HG03039 (cell line): Measurements from ENCODE around the gene CABCOCO1.
A peak's percentile ranks its signal among the peaks of the same experiment; 100 is the strongest.
"Not testable (repeated sequence)": the region's sequence is repeated elsewhere in the genome, so short reads cannot be mapped to it uniquely, and the experiment has no call there.

Experiments
- ATAC-seq: cut with Tn5 transposase; IDR thresholded peaks from one replicate; pipeline ENCODE4 v1.9.1; 2021; ENCODE audit warnings: mild to moderate bottlenecking, moderate library complexity; ENCODE audit not compliant: unreplicated experiment

Gene CABCOCO1

GRCh38 chr10:61705022-61705613, 42.4 kb downstream of the CABCOCO1 start:
- ATAC-seq = no peak

- no peak for ATAC-seq
Measured at GRCh38 chr10:61708846-61709245, 46.1 kb downstream of the CABCOCO1 start.

GRCh38 chr10:61712105-61712504, 49.4 kb downstream of the CABCOCO1 start:
- ATAC-seq = not testable (repeated sequence)

- not testable (repeated sequence) for ATAC-seq
Measured at GRCh38 chr10:61719475-61719874, 56.7 kb downstream of the CABCOCO1 start.

- ATAC-seq = no peak
Measured at GRCh38 chr10:61719906-61720305, 57.2 kb downstream of the CABCOCO1 start.

GRCh38 chr10:61721431-61721830, 58.7 kb downstream of the CABCOCO1 start:
- no peak for ATAC-seq

- ATAC-seq = not testable (repeated sequence)
Measured at GRCh38 chr10:61725221-61725620, 62.5 kb downstream of the CABCOCO1 start.

- ATAC-seq = no peak
Measured at GRCh38 chr10:61729596-61729995, 66.9 kb downstream of the CABCOCO1 start.

- no peak for ATAC-seq
Measured at GRCh38 chr10:61730671-61731070, 67.9 kb downstream of the CABCOCO1 start.

GRCh38 chr10:61731638-61732037, 68.9 kb downstream of the CABCOCO1 start:
- no peak for ATAC-seq

GRCh38 chr10:61732629-61733278, 70.0 kb downstream of the CABCOCO1 start:
- ATAC-seq = no peak

GRCh38 chr10:61733358-61733940, 70.7 kb downstream of the CABCOCO1 start:
- ATAC-seq = no peak

- ATAC-seq = no peak
Measured at GRCh38 chr10:61735882-61736281, 73.2 kb downstream of the CABCOCO1 start.

GRCh38 chr10:61737455-61737854, 74.7 kb downstream of the CABCOCO1 start:
- ATAC-seq = not testable (repeated sequence)

- no peak for ATAC-seq
Measured at GRCh38 chr10:61742812-61743211, 80.1 kb downstream of the CABCOCO1 start.

GRCh38 chr10:61744469-61744868, 81.7 kb downstream of the CABCOCO1 start:
- no peak for ATAC-seq

GRCh38 chr10:61746377-61746776, 83.6 kb downstream of the CABCOCO1 start:
- ATAC-seq = no peak

- ATAC-seq = no peak
Measured at GRCh38 chr10:61747307-61747706, 84.6 kb downstream of the CABCOCO1 start.

- ATAC-seq = no peak
Measured at GRCh38 chr10:61749291-61749690, 86.6 kb downstream of the CABCOCO1 start.

- peak; percentile 94 for ATAC-seq
Measured at GRCh38 chr10:61750943-61751471, 88.3 kb downstream of the CABCOCO1 start.

GRCh38 chr10:61751599-61751998, 88.9 kb downstream of the CABCOCO1 start:
- ATAC-seq = no peak
